Activated CD4-positive, alpha-beta T cell treated with anti-CD3 and anti-CD28 coated beads, Interleukin-2, amount 50 U/mL, for 48 hours (primary cell): Measurements from ENCODE around the gene WIPF3.
"Not testable (repeated sequence)": the region's sequence is repeated elsewhere in the genome, so short reads cannot be mapped to it uniquely, and the experiment has no call there.

Experiments
- DNase-seq, 2 experiments: peaks; one replicate each; pipeline ENCODE4 v3.0.0-alpha.2; 2020

Gene WIPF3

GRCh38 chr7:29957521-29958310 lies 151.4 kb downstream of the WIPF3 start:
- no peak for DNase-seq

- no peak for DNase-seq
Measured at GRCh38 chr7:29958667-29959358, 152.5 kb downstream of the WIPF3 start.

GRCh38 chr7:29961611-29962010 lies 155.3 kb downstream of the WIPF3 start:
- DNase-seq, result not testable (repeated sequence)

- DNase-seq, result no peak
Measured at GRCh38 chr7:29962035-29962434, 155.7 kb downstream of the WIPF3 start.

GRCh38 chr7:29965030-29965429 lies 158.7 kb downstream of the WIPF3 start:
- DNase-seq, result no peak
